HCT116 (cell line): ENCODE results near the gene SYNE2. TPM values are rescaled to one million over a fixed set of nuclear protein-coding genes. Genes with fewer than 3 reads are reported as not detected.

Source experiments
- ATAC-seq: fragments of 200-7000 bp; cut with Tn5 transposase; 2 replicates; pipeline ENCODE4 v1.9.1; 2020; ENCODE audit warnings: mild to moderate bottlenecking, moderate library complexity
- BruUV-seq: library from RNA; stranded (reverse); fragments of 400-500 nt; replicated peaks from 2 replicates; lab custom pipeline; 2021; lab: Mats Ljungman, UMichigan
- CTCF ChIA-PET: fragments of 300-600 bp; sonication (Branson Sonifier 250); formaldehyde crosslinking; loops from one replicate; lab custom pipeline; 2021; ENCODE audit warnings: antibody characterized with exemption; lab: Charles Lee
- POLR2A ChIA-PET: fragments of 300-600, 350-600 bp; sonication (Branson Sonifier 250); formaldehyde crosslinking; loops from one replicate; lab custom pipeline; 2021; ENCODE audit warnings: antibody characterized with exemption; lab: Charles Lee
- RAD21 ChIA-PET, 2 experiments: fragments of 300-600 bp; sonication (Branson Sonifier 250); formaldehyde crosslinking; loops; one replicate each; lab custom pipeline; 2023; ENCODE audit warnings: low total read pairs in 2 of 2; ENCODE audit not compliant: uncharacterized antibody in 2 of 2, unreplicated experiment in 2 of 2, low non-redundant PET in 1 of 2; lab: Charles Lee
- DNase-seq: peaks from one replicate; pipeline ENCODE4 v3.0.0-alpha.2; 2010; ENCODE audit warnings: low read depth, low spot score
- H2AFZ ChIP-seq: fragments of 200-600 bp; shearing (Covaris generic), sonication (generic); 2 replicates; pipeline ENCODE4 v1.6.1; 2017; ENCODE audit warnings: low read depth, mixed run types, mixed read lengths, antibody characterized with exemption, low read length; ENCODE audit not compliant: poor library complexity, severe bottlenecking
- H3K27ac ChIP-seq: 2 replicates; pipeline ENCODE4 v1.5.1; 2012; ENCODE audit warnings: low read depth, low read length
- H3K27me3 ChIP-seq: fragments of 200-600 bp; sonication (generic); 2 replicates; pipeline ENCODE4 v1.6.1; 2016; ENCODE audit warnings: mixed run types, low read length, mixed read lengths; ENCODE audit not compliant: insufficient read depth
- H3K36me3 ChIP-seq, 2 experiments: fragments of 200-500 bp in 1 of 2; fragments of 200-600 bp in 1 of 2; sonication (Bioruptor generic) in 1 of 2; sonication (generic) in 1 of 2; 2 replicates each; pipeline versions ENCODE4 v1.5.1 to v1.6.1; 2014 to 2016; ENCODE audit warnings: low read length in 2 of 2, inconsistent platforms in 1 of 2, mixed read lengths in 1 of 2, mixed run types in 1 of 2; ENCODE audit not compliant: insufficient read depth in 2 of 2, control insufficient read depth in 1 of 2
- H3K4me1 ChIP-seq, 2 experiments: fragments of 200-600 bp in 1 of 2; sonication (generic) in 1 of 2; 2 replicates each; pipeline versions ENCODE4 v1.5.1 to v1.6.1; 2012 to 2017; ENCODE audit warnings: low read length in 2 of 2, inconsistent platforms in 1 of 2, mild to moderate bottlenecking in 1 of 2, mixed read lengths in 1 of 2, mixed run types in 1 of 2, moderate library complexity in 1 of 2; ENCODE audit not compliant: insufficient read depth in 2 of 2, control insufficient read depth in 1 of 2
- H3K4me2 ChIP-seq: fragments of 200-600 bp; sonication (generic); 2 replicates; pipeline ENCODE4 v1.6.1; 2017; ENCODE audit warnings: mixed run types, low read length, mixed read lengths
- H3K4me3 ChIP-seq, 2 experiments: fragments of 200-600 bp in 1 of 2; sonication (generic) in 1 of 2; replicated peaks in 1 of 2; 2 replicates each; pipeline ENCODE4 v1.5.1; 2011 to 2016; ENCODE audit warnings: low read length in 2 of 2, control low read depth in 1 of 2, low read depth in 1 of 2, mild to moderate bottlenecking in 1 of 2, mixed read lengths in 1 of 2, mixed run types in 1 of 2
- H3K79me2 ChIP-seq: fragments of 200-600 bp; sonication (generic); 2 replicates; pipeline ENCODE4 v1.6.1; 2017; ENCODE audit warnings: mild to moderate bottlenecking, mixed run types, low read length, moderate library complexity, mixed read lengths; ENCODE audit not compliant: insufficient read depth
- H3K9ac ChIP-seq: fragments of 200-600 bp; sonication (generic); 2 replicates; pipeline ENCODE4 v1.6.1; 2016; ENCODE audit warnings: low read length, mixed read lengths
- H3K9me2 ChIP-seq: fragments of 200-600 bp; sonication (generic), shearing (Covaris generic); 2 replicates; pipeline ENCODE4 v1.6.1; 2017; ENCODE audit warnings: mixed run types, mild to moderate bottlenecking, moderate library complexity; ENCODE audit not compliant: insufficient read depth
- H3K9me3 ChIP-seq, 2 experiments: fragments of 200-500 bp in 1 of 2; fragments of 200-600 bp in 1 of 2; sonication (Bioruptor generic) in 1 of 2; sonication (generic) in 1 of 2; 2 replicates each; pipeline ENCODE4 v1.6.1; 2014 to 2017; ENCODE audit warnings: low read length in 2 of 2, mixed read lengths in 2 of 2, inconsistent platforms in 1 of 2, low read depth in 1 of 2, mild to moderate bottlenecking in 1 of 2, mixed run types in 1 of 2, moderate library complexity in 1 of 2; ENCODE audit not compliant: control insufficient read depth in 1 of 2, insufficient read depth in 1 of 2
- H4K20me1 ChIP-seq: fragments of 200-600 bp; sonication (generic), shearing (Covaris generic); 2 replicates; pipeline ENCODE4 v1.6.1; 2017; ENCODE audit warnings: mixed run types, mild to moderate bottlenecking, moderate library complexity; ENCODE audit not compliant: insufficient read depth
- CTCF ChIP-seq, 3 experiments: fragments of 200-600 bp in 1 of 3; sonication (generic) in 1 of 3; IDR thresholded peaks in 2 of 3; conservative IDR thresholded peaks in 1 of 3; 2 replicates each; pipeline ENCODE4 v1.5.1; 2012 to 2017; ENCODE audit warnings: low read depth in 2 of 3, low read length in 2 of 3, antibody characterized with exemption in 1 of 3, borderline replicate concordance in 1 of 3, control low read depth in 1 of 3, mild to moderate bottlenecking in 1 of 3, mixed read lengths in 1 of 3, mixed run types in 1 of 3, moderate library complexity in 1 of 3; ENCODE audit not compliant: insufficient read depth in 1 of 3
- YY1 ChIP-seq: IDR thresholded peaks from 2 replicates; pipeline ENCODE4 v1.6.1; 2011; ENCODE audit warnings: low read length, low read depth, moderate library complexity, mild to moderate bottlenecking; ENCODE audit not compliant: insufficient replicate concordance; ENCODE audit errors: extremely low read depth
- intact Hi-C: fragments of 100-400 bp; cut with micrococcal nuclease; formaldehyde crosslinking; loops from 2 replicates; pipeline ENCODE4 v1.10.0; 2022
- total RNA-seq: library from RNA; stranded (reverse); gene quantifications from one replicate; pipeline ENCODE4 v1.2.1, GENCODE V29; 2021; ENCODE audit not compliant: unreplicated experiment

SYNE2 gene
- total RNA-seq, 1 experiment from 2014 or later = 28.8 TPM

- no peak overlapping the region for H3K27ac ChIP-seq
- RAD21 ChIA-PET = no interaction called here
- CTCF ChIA-PET = no interaction called here
Measured at GRCh38 chr14:63933711-63934110, 80.9 kb downstream of the SYNE2 start.

More at GRCh38 chr14:63933711-63934110, 80.9 kb downstream of the SYNE2 start:
- H3K9ac ChIP-seq = no peak overlapping the region
- POLR2A ChIA-PET = no interaction called here
- H3K27me3 ChIP-seq = no peaks in the 10 kb centered on the region
- H3K36me3 ChIP-seq = no peaks in the 10 kb centered on the region
- H4K20me1 ChIP-seq = no peaks in the 10 kb centered on the region
- no peak overlapping the region for H3K4me2 ChIP-seq
- DNase-seq = no peak
- intact Hi-C loops = no loop called here
- H3K4me1 ChIP-seq = no peaks in the 10 kb centered on the region
- H3K9me2 ChIP-seq = no peaks in the 10 kb centered on the region
- TF ChIP-seq CTCF (IDR thresholded peaks at IDR 0.05 in 2 of 3, conservative IDR thresholded peaks at IDR 0.05 in 1 of 3; ENCODE audit: borderline replicate concordance in 1 of 3, insufficient read depth in 1 of 3, low read depth in 2 of 3, low read length in 2 of 3) (no peak), YY1 (no peak)
- TF ChIP-seq, all 23 proteins: peak for 0
- H2AFZ ChIP-seq = no peak overlapping the region
- no peak for ATAC-seq
- H3K9me3 ChIP-seq = no peaks in the 10 kb centered on the region
- no peak overlapping the region for H3K4me3 ChIP-seq
- H3K79me2 ChIP-seq = no peaks in the 10 kb centered on the region
- BruUV-seq = no TSS peak
